ENCODE results near the gene C1orf35.
A peak's percentile ranks its signal among the peaks of the same experiment; 100 is the strongest.

The C1orf35 gene

DNA sequence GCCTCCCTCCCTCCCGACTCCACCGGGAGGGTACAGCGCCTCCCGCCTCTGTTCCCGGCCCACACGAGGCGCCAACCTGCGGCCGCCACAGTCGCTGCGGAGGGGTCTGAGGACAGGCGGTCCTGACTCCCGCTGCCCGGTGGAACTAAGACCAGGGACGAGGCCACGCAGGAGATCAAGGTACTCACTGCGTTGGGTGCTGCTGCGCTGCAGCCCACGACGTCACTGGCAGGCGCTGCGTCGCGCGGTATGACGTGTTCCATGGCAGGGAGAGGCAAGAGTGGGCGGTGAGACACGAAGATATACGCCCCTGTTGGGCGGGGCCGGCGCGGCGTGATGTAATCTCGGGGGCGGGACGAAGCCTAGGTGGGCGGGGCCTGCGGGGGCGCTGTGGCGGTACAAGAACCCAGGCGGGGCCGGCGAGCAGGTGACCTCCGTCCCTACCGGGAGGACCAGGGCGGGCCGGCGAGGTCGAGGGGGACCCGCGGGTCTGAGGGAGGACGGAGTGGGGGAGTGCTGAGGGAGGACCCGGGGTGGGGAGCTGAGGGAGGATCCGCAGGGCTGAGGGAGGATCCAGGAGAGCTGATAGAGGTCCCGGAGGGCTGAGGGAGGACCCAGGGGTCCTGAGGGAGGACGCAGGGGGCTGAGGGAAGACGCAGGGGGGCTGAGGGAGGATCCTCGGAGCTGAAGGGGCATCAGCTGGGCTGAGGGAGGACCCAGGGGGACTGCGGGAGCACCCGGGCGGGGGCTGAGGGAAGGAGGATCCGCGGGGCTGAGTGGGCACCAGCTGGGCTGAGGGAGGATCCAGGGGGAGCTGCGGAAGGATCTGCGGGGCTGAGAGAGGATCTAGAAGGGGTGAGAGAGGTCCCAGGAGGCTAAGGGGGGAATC lies 6.2 kb upstream of the C1orf35 start, which contains the start of gene MRPL55:
MRPL55 (minus strand) TSS at position 227 of the 889 bp plus-strand sequence. CDS start 1,039 bp downstream, outside the sequence.
- peak; percentile 95 for DNase-seq

DNA sequence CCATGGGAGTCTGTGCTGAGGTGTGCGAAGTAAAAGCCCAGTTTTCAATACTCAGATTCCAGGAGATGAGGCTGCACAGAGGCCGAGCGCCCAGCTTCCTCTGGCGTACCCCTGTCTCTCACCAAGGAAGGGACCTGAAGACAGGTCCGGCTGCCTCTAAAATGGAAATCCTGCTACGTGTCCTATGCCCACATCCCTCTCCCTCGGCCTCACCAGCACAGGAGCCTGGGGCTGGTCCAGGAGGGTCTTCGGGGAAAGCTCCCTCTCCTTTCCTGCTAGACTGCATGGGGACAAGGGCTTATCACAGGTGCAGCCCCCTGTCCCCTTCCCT lies 5.6 kb upstream of the C1orf35 start:
- DNase-seq, result no peak

DNA sequence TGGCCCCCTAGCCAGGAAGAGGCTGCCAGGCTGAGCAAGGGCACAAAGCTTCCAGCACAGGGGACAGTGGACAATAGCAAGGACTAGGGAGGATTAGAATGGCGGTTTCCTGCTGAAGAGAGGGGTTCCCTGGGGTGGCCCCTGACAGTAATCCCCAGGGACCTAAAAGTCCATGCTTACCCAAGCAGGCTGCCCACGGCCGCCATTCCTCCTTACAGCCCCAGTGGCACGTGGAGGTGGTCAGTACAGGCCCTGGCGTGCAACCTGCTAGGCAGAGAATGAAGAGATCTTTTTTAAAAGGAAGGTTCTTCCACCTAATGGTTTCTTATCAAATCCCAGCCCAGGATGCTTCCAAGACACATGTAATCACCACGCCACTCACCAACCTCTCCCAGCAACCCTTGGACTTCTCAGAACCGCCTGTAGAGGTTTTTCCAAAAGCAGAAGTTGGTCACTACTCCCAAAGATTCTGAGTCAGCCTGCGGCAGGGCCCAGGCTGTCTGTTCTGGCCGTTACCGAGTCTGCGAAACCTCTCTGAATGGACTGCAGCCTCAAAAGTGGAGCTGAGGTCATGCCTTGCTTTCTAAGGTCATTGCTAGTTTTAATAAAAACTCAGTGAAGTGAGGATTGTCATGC lies 5.0 kb upstream of the C1orf35 start:
- no peak for DNase-seq

DNA sequence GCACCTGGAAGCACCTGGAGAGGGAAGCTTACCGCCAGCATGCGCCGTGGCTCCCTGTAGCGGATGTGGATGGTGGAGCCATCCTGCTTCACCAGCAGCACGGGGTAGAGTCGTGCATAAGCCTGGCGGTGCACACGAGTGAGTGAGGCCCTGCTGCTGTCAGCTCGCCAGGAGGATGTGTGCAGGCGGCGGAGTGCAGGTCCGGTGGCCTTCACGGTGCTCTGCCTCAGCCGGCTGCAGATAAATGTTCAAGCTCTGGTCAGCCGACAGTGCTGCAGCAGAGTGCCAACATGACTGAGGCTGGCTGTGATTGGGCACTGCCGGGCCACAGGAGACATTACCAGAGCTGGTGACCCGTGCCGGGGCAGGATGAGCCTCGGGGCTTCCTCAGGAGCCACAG lies 4.5 kb upstream of the C1orf35 start:
- no peak for DNase-seq

DNA sequence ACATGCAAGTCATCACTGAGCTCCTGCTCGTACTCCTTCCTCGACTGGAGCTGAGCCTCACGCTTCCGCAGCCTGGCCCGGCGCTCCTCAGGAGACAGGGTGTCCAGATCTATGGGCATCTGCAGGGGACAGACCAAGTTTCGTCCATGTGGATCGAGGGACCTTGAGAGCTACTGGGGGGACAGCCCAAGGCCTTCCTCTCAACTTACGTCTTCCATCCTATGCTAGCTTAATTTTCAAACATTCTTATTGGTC lies 3.6 kb upstream of the C1orf35 start:
- DNase-seq, result no peak

DNA sequence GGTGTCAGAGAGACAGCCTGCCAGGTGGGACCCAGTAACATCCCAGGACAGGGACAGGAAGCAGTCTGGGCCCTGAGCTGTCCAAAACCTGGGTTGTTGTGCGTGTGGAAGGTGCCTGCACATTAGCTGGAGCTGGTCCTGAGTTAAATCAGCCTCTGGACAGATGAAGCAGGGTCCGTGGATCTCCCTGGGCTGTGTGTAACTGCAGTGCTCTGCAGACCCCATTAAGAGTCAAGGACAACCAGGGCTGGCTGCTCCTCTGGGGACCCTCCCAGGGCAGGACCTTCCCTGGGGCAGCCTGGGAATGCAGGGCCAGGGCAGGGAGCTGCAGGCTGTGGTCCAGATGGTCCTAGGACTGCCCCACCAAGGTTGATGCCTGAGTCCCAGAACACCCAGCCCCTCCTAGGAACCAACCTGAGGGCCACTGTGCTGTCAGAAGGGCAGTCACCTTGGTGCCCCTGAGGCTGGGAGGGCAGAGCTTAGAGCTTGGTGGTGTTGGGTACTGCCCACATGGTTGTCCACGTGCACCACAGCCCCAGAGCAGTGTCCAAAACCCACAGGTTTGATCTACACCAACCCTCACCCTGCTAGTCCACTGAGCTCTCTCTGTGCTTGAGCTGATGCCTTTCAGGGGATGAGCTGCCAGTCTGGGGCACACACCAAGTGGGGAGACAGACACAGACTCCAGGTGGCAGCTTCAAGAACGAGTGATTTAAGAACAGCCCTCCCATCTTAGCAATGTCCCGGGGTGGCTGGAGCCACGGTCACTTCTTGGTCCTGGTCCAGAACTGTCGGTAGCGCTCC lies 3.1 kb upstream of the C1orf35 start:
- DNase-seq, result no peak

DNA sequence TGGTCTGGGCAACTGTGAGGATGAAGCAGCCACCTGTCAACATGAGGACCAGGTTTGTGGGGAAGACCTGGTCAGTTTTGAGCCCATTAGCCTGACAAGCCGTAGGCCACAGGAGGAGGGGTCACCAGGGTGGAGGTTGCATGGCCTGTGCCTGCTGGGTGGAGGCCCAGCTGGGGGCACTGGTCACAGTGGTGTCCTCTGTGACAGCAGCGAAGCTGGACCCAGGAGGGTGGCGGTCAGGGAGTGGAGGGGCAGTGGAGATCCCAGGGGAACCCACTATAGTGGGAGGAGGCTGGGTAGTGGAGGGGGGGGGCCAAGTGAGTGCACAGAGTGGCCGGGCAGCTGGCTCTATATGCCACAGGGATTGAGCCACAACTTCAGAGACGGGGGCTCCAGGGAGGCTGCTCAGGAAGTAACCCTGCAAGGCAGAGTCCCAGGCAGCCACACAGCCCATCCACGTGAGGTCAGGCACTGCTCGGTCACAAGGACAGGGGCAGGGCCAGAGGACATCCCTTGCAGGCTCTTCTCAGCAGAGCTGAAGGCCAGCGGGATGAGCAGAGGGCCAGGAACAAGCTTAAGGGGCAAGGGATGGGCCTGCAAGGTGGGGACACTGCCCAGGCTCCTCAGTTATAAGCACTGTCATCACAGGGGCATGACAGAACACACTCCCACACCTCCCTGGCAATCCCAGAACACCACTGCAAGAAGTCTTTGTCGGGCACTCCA lies 2.3 kb upstream of the C1orf35 start:
- DNase-seq, result no peak

DNA sequence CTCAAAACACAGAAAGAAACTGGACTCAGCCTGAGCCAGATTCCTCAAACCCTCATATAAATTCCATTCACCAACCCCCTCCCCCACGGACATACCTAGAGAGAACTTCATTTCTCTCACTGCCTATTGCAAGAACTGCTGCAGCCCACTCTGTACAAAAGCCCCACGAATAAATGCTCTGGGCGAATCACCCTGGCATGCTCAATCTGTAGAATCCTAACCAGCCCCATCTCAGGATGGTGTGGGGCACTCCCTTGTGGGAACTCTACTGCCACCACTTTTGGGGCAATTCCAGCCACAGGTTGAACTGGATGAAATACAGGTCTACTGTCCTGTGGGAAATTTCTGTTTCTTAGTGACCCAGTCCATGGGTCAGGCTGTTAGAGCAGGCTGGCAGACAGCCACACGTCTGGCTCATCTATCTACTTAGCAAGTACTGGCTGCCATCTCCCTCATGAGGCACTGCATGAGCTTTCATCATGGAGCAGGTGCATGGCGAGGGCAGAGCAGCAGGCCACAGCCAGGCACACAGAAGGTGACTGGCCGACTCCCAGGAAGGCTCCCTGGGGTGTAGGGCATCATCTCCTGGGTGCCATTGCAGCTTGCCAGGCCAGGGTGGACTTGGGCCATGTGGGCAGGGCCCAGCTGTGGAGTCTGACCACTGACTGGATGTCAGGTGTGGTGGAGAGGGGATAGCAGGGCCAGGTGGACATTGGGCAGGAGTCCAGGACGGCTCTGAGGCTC lies 1.6 kb upstream of the C1orf35 start:
- no peak for DNase-seq

DNA sequence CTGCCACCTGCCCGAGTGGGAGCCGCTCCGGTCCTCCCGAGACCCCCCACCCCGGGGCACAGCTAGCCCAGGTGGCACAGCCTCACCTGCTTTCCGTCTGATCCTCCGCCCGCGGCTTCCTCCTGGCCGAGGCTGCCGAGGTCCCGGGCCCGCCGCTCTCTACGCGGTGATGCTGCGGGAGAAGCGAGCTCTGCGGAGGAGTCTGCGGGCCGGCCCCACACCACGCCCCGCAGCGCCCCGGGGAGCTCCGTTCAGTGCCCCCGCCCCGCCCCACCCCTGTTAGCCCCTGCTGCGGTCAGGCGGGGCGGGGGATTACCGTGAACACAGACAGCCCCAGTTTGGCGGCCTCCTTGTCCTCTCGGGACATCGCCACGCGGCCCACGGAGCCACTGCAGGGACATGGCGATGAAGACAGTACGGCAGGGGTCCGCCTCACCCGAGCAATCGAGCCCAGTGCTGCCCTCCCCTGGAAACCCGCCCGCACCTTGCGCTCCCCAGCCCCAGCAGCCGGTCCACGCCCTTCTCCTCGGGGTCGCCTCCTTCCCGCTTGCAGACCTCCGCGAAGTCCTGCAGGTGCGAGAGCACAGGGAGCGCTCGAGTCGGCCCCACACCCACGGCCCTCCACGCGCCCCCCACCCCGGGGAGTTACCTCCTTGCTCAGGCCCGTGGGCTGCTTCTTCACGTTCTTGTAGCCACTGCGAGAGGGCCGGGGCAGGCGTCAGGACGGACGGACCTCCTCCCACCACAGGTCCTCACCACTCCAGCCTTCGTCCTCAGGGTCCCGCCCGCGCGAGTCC lies 933 bp downstream of the C1orf35 start:
- peak; percentile 59 for DNase-seq

DNA sequence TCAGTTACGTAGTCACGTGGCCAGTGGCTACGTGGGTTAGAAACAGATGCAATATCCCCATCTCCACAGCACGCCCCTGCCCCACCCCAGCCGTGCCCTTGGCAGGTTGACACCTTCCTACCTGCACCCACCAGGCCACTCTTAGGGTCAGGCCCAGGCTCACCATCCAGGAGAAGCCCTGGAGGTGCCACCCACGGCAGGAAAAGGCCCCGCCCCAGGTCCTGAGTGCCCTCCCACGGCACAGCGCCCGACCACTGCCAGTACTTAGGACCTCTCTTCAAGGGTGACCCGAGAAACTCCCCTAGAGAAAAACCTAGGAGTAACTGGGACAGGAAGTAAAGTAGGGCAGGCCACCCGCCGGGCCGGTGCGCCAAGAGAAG lies 1.5 kb downstream of the C1orf35 start:
- no peak for DNase-seq

DNA sequence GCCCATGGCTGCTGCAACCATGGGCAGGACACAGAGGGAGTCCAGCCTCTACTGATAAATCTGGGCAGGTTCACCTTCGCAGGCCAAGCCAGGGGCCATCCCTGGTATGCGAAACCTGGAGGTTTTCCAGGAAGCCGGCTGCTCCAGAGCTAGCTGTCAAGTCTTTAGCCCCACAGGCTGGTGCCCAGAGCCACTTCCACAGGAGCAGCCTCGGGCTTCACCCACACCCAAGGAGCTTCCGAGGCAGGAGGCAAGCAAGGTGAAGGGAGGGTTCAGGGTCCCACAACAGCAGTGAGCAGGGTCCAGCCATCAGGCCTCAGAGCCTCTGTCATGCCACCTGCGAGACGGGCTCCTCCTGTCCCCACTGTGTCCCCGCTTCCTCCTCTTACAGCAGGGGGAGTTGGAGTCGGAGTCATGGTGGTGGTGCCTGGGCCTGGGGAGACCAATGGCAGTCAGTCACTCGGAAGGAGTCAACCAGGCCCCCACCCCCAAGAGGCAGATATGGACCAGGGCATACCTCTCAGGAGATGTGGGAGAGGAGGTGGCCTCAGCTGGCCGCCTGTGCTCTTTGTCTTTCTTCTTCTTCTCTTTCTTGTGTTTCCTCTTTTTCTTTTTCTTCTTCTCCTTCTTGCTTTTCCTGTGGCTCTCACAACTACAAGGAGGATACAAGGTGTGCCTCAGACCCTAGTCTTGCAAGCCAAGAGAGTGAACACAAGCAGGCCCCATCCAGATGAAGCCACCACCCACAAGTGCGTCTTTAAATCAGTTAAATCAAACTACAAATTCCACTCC lies 2.1 kb downstream of the C1orf35 start:
- DNase-seq, result no peak

DNA sequence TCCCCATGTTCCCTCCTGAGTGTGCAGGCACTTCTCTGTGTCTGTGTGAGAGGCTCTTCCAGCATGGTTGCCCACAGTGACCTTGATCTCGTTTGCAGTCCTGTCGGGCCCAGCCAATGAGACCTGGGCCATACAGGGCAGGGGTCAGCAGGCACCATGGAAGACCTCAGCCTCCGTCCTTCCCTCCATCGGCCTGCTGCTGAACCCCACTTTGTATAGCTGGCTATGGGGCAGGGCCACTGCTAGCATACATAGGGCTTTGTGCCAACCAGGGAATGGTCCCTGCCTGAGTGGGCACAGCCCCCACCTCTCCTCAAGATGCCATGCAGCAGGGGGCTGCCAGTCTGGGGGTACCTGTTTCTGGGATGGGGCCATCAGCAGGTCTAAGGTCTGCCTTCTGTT lies 3.8 kb downstream of the C1orf35 start:
- DNase-seq, result no peak

DNA sequence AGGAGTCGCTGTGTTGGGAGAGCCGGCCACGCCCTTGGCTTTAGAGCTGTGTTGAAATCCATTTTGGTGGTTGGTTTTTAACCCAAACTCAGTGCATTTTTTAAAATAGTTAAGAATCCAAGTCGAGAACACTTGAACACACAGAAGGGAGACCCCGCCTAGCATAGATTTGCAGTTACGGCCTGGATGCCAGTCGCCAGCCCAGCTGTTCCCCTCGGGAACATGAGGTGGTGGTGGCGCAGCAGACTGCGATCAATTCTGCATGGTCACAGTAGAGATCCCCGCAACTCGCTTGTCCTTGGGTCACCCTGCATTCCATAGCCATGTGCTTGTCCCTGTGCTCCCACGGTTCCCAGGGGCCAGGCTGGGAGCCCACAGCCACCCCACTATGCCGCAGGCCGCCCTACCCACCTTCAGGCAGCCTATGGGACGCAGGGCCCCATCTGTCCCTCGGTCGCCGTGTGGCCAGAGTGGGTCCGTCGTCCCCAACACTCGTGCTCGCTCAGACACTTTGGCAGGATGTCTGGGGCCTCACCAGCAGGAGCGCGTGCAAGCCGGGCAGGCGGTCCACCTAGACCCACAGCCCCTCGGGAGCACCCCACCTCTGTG lies 4.7 kb downstream of the C1orf35 start:
- DNase-seq, result no peak

DNA sequence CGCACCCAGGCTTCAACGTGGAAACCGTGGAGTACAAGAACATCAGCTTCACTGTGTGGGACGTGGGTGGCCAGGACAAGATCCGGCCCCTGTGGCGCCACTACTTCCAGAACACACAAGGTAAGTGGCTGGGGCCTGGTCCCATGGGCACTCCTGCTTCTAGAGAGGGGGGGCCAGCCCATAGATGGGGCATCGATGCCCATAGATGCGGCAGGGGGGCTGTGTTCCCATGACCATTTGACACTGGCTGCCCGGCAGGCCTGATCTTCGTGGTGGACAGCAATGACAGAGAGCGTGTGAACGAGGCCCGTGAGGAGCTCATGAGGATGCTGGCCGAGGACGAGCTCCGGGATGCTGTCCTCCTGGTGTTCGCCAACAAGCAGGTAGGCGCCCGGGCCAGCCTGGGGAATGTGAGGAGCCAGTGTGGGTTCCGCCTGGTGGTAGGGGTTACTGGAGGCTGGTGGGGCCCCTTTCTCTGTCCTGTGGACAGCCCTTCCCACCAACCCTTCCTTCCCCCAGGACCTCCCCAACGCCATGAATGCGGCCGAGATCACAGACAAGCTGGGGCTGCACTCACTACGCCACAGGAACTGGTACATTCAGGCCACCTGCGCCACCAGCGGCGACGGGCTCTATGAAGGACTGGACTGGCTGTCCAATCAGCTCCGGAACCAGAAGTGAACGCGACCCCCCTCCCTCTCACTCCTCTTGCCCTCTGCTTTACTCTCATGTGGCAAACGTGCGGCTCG lies 5.6 kb downstream of the C1orf35 start:
- DNase-seq, result no peak

DNA sequence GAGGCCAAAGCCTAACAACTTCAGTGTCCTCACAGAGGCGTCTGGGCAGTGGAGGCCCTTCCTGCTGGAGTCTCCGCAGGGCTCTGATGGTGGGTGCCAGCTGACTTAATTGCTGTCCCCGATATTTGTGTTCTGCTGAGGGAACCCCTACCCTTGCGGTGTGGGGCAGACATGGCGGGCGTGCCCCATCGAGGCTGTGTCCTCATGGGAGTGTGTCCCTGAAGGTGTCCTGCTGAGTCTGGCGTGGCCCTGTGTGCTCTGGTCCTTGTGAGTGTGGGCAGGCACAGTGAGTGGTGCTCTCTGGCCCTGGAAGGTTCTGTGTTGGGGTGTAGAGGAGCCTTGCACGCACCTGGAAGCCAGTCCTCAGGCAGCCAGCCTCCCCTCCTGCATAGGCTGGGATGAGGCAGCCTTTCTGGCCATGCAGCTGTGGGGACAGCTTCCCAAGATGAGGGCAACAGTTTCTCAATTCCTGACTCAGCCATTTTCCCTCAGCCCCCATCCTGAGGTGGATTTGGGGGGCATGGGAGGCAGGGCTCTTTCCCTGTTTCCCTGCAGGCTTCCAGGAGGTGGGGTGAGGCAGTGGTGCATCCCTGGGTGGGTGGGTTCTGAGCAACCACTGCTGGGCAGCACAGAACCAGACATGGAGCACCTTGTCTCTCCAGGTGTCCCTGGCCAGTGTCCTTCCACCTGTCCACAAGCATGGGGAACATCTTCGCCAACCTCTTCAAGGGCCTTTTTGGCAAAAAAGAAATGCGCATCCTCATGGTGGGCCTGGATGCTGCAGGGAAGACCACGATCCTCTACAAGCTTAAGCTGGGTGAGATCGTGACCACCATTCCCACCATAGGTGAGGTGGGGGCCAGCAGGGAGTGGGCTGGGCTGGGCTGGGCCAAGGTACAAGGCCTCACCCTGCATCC lies 6.5 kb downstream of the C1orf35 start:
- no peak for DNase-seq

DNA sequence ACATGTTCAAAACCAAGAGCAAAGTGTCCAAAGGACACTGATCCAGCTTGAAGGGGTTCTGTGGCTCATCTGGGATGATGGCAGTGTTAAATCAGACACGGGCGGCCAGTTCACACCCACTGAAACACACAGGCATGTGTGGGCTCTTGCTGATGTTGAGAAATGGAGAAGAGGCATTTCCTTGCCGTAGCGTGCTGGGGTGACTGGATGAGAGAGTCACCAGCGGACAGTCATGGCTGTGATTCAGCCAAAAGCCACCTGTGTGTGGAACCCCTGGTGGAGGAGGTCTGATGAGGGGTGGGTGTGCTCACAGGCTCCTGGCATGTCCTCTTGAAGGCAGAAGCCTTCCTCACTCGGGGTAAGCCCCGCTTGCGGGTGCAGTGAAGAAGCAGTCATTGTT lies 7.2 kb downstream of the C1orf35 start:
- DNase-seq, result no peak

DNA sequence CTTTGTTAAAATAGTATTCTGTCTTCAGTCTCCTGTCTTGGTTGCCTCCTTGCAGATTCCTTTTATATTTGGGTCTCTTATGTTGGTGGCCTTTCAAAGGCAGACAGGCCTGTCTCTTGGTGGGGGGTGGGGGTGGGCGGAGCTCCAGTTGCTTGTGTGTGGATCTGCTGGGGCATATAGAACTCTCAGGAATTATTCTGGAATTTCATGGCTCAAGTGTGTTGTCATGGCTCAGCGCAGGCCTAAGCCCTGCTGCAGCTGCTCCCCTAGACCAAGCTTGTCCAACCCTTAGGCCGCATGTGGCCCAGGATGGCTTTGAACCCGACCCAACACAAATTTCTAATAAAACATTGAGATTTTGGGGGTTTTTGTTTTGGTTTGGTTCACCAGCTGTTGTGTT lies 8.0 kb downstream of the C1orf35 start:
- no peak for DNase-seq

DNA sequence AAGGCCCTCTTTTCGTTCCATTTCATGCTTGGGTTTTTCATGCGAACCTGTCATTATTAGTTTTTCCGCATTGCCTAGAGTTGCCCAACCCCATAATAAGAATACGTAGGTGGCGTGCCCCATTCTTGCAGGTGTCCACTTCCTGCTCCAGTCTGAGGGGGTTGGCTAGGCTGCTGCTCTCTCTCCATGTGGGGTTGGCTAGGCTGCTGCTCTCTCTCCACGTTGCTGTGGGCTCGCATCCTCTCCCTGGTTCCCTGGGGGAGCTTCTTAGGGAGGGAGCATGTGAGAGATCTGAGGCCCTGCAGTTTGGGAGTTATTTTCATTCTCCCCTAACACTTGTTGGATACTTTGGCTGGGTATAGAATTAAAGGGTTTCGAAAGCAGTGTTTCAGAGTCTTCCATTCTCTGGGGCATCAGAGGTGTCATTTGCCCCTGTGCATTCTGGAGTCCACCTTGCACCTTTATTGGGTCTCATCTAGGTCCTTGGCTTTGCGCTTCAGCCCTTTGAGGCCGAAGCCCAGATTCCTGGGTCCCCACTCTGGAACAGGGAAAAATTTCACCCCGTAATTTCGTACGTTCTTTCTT lies 8.6 kb downstream of the C1orf35 start:
- no peak for DNase-seq

Measured in hematopoietic multipotent progenitor cell treated with erythropoietin and hydrocortisone succinate and interleukin-3 and kit ligand, for 8 days (in vitro differentiated cells).